Neural progenitor cell (in vitro differentiated cells): ENCODE measurements around the gene DCC.

ENCODE experiments used
- CTCF ChIP-seq: fragments of 200-600 bp; sonication (generic); IDR thresholded peaks from 2 replicates; pipeline ENCODE4 v1.5.1; 2017; ENCODE audit warnings: antibody characterized with exemption, mild to moderate bottlenecking
- EZH2 ChIP-seq: fragments of 200-600 bp; sonication (generic); IDR thresholded peaks from 2 replicates; pipeline ENCODE4 v1.6.1; 2017; ENCODE audit warnings: antibody characterized with exemption, mild to moderate bottlenecking, moderate library complexity
- EZH2phosphoT487 ChIP-seq: fragments of 200-600 bp; sonication (generic); IDR thresholded peaks from 2 replicates; pipeline ENCODE4 v1.6.1; 2017; ENCODE audit warnings: antibody characterized with exemption

DNA sequence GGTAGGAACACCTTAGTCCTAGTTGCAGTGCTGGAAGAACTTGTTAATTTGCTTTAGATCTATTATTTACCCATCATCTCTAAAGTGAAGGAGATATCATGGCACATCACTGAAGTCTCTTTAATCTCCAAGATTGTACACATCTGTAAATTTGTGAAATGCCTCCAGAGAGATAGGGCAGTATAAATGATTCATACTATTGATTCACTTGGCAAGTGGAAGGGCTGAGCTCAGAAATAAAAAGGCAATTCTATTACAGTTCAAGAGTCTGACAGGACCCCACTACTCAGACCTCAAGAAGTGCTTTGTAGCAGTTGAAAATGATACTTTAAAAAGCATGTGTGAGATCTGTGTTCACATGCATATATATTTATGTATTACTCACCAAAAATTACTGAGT lies 489.3 kb downstream of the DCC start:
- no peak for TF ChIP-seq EZH2
- TF ChIP-seq CTCF = no peak
- no peak for TF ChIP-seq EZH2phosphoT487
